Body of pancreas (tissue), 4 donors: Measurements from ENCODE around the gene GPM6B. TPM values are rescaled to one million over a fixed set of nuclear protein-coding genes. Genes with fewer than 3 reads are reported as not detected.
A peak's percentile ranks its signal among the peaks of the same experiment; 100 is the strongest.

Source experiments
- ATAC-seq: fragments of 150-250 bp; one replicate; pipeline ENCODE4 v1.9.1; 2016
- DNase-seq, 4 donors: peaks; one replicate each; pipeline ENCODE4 v3.0.0-alpha.2; 2019
- H3K27ac ChIP-seq, 4 donors: fragments of 200-600 bp; sonication (generic); 1 replicate in 3 of 4; 2 replicates in 1 of 4; pipeline versions ENCODE4 v1.5.1 to v1.6.1; 2016 to 2019; ENCODE audit warnings: mild to moderate bottlenecking in 1 of 4, mixed read lengths in 1 of 4, moderate library complexity in 1 of 4
- H3K27me3 ChIP-seq, 2 donors: fragments of 200-600 bp; sonication (generic); one replicate each; pipeline ENCODE4 v1.6.0; 2016; ENCODE audit warnings: mild to moderate bottlenecking in 1 of 2
- H3K36me3 ChIP-seq, 2 donors: fragments of 200-600 bp; sonication (generic); replicated peaks in 1 of 2; 2 replicates each; pipeline ENCODE4 v1.5.1; 2016; ENCODE audit warnings: low read depth in 2 of 2; ENCODE audit not compliant: insufficient read depth in 1 of 2
- H3K4me1 ChIP-seq: fragments of 200-600 bp; sonication (generic); one replicate; pipeline ENCODE4 v1.6.0; 2016
- H3K4me3 ChIP-seq, 2 donors: fragments of 200-600 bp; sonication (generic); 1 replicate in 1 of 2; 2 replicates in 1 of 2; pipeline ENCODE4 v1.5.1; 2016 to 2019
- H3K9me3 ChIP-seq, 3 donors: fragments of 200-600 bp; sonication (generic); 1 replicate in 2 of 3; 2 replicates in 1 of 3; pipeline ENCODE4 v1.5.1; 2016
- CTCF ChIP-seq, 7 experiments: fragments of 450-650 bp in 4 of 7; fragments of 200-600 bp in 3 of 7; sonication (generic) in 3 of 7; IDR thresholded peaks; one replicate each; pipeline ENCODE4 v1.5.1; 2016 to 2019; ENCODE audit warnings: antibody characterized with exemption in 7 of 7
- POLR2A ChIP-seq, 3 donors: fragments of 450-650 bp; IDR thresholded peaks; one replicate each; pipeline ENCODE4 v1.6.1; 2016; ENCODE audit warnings: antibody characterized with exemption in 3 of 3, mild to moderate bottlenecking in 2 of 3
- WGBS, 2 donors: methylation state at CpG; one replicate each; pipeline ENCODE4 v1.1.5; 2017; 5-methylcytosine and 5-hydroxymethylcytosine counted together
- intact Hi-C: fragments of 100-400 bp; cut with DNase I; formaldehyde crosslinking; loops from one replicate; pipeline ENCODE4 v1.15.1; 2023
- total RNA-seq, 2 donors: library from RNA; depleted of rRNA; stranded (reverse); fragments of >200 nt; gene quantifications; one replicate each; pipeline ENCODE4 v1.1.0, GENCODE V29; 2016

GPM6B gene
- total RNA-seq, 2 donors from 2014 or later, result under 0.01 to 2.3 TPM

DNA sequence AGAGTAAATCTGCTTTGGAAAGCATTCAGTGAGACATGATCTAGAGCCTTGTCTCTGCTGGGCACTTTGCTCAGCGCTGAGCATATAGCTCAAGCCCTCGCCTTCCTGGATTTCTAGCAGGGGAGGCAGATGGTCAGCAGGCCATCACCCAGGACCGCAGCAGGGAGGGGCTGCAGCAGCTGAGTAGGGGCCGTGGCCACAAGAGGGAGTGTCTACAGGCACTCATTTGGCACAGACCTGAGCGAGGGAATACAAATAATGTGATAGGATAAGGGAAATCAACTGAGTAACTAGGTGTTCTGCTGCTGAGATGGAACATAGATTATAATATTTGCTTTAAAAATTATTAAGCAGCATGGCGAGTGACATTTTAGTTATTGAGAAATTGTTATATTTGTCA, 52.1 kb downstream of the GPM6B start:
- ATAC-seq (peak; percentile 80), DNase-seq (peak; percentile 36 to 65 (median 46))
- intact Hi-C loops, result loop anchor here (10.0 kb wide), 1 partner anchor 240 kb away; no protein-coding TSS in a partner anchor
- Histone ChIP-seq H3K27me3 (no peaks in the 10 kb centered on the region), H3K27ac (peak overlapping the region in 2 of 4 donors; percentile 12 to 52), H3K4me3 (no peak overlapping the region), H3K4me1 (peaks cover 16% of the 10 kb centered on the region), H3K36me3 (peaks cover 0 to 2% of the 10 kb centered on the region in 2 donors), H3K9me3 (no peaks in the 10 kb centered on the region)
- WGBS, 2 donors, result 17 to 19% methylated on average over 6 of the region's 6 CpGs
- TF ChIP-seq POLR2A (IDR thresholded peaks at IDR 0.05) (no peak), CTCF (IDR thresholded peaks at IDR 0.05) (peak in 5 of 7 experiments; percentile 24 to 48 (median 36))

- ATAC-seq, result no peak
- intact Hi-C loops, result loop anchor here (10.0 kb wide), 1 partner anchor 241 kb away; no protein-coding TSS in a partner anchor
These were observed 52.6 kb downstream of the GPM6B start for GRCh38 chrX:13764281-13764680.

DNA sequence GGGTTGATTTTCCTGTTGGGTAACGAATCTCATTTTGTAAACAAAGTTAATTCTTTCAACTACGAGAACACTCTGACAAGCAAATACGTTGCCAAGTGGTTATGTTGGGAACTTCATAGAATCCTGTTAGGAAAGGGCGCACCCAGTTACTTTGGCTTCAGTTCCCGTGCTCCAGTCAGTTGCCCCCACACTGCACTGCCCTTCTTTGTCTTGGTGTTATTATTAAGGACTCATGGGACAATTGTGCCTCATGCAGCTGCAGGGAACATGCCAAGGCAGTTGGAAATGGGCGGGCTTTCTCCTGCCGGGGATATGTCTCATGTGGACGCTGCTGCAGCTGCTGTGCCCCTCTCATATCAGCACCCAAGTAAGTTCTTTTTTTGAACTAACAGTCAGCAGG, 53.4 kb downstream of the GPM6B start:
- Histone ChIP-seq H3K4me3 (no peak overlapping the region), H3K9me3 (no peaks in the 10 kb centered on the region), H3K27me3 (no peaks in the 10 kb centered on the region), H3K36me3 (peaks cover 0 to 2% of the 10 kb centered on the region in 2 donors), H3K27ac (peak overlapping the region in 1 of 4 donors; percentile 52), H3K4me1 (peaks cover 16% of the 10 kb centered on the region)
- ATAC-seq (no peak), DNase-seq (peak in 2 of 4 donors; percentile 2 to 40)
- no peak for TF ChIP-seq POLR2A (IDR thresholded peaks at IDR 0.05)
- TF ChIP-seq CTCF (IDR thresholded peaks at IDR 0.05), result no peak
- intact Hi-C loops, result loop anchor here (10.0 kb wide), 1 partner anchor 241 kb away; no protein-coding TSS in a partner anchor
- 38 to 54% methylated on average over 7 to 8 of the region's 8 CpGs for WGBS, 2 donors

More at GRCh38 chrX:13764281-13764680, 52.6 kb downstream of the GPM6B start:
- 33 to 60% methylated on average over 7 of the region's 7 CpGs for WGBS, 2 donors
- no peaks in the 10 kb centered on the region for H3K27me3 ChIP-seq
- DNase-seq, result no peak
- H3K27ac ChIP-seq, result peak overlapping the region in 2 of 4 donors; percentile 12 to 52
- H3K4me1 ChIP-seq, result peaks cover 16% of the 10 kb centered on the region
- no peaks in the 10 kb centered on the region for H3K9me3 ChIP-seq
- peaks cover 0 to 2% of the 10 kb centered on the region in 2 donors for H3K36me3 ChIP-seq
- H3K4me3 ChIP-seq, result no peak overlapping the region
- TF ChIP-seq POLR2A (IDR thresholded peaks at IDR 0.05) (no peak), CTCF (IDR thresholded peaks at IDR 0.05) (no peak)

- DNase-seq, result no peak
- intact Hi-C loops, result loop anchor here (10.0 kb wide), 1 partner anchor 243 kb away; no protein-coding TSS in a partner anchor
- H3K4me1 ChIP-seq, result peaks cover 16% of the 10 kb centered on the region
- TF ChIP-seq POLR2A (IDR thresholded peaks at IDR 0.05), result no peak
- TF ChIP-seq CTCF (IDR thresholded peaks at IDR 0.05), result no peak
- peaks cover 0 to 2% of the 10 kb centered on the region in 2 donors for H3K36me3 ChIP-seq
- no peaks in the 10 kb centered on the region for H3K9me3 ChIP-seq
- H3K27ac ChIP-seq, result peak overlapping the region in 1 of 4 donors; percentile 6
- WGBS, 2 donors, result 56 to 59% methylated on average over 7 of the region's 7 CpGs
- ATAC-seq, result no peak
- no peaks in the 10 kb centered on the region for H3K27me3 ChIP-seq
- H3K4me3 ChIP-seq, result no peak overlapping the region
These were observed 55.1 kb downstream of the GPM6B start for GRCh38 chrX:13761606-13762414.
